Stimulated activated naive B cell treated with anti-CD40 and anti-IgM and Interleukin-4, amounts not matched to agents 10 μg/mL and 1 μg/mL and 100 μg/mL, for 72 hours (primary cell): ENCODE results near the gene IL22.
A peak's percentile ranks its signal among the peaks of the same experiment; 100 is the strongest.

Experiments used
- ATAC-seq, 2 donors: fragments of 150-1000 bp; cut with Tn5 transposase; replicated peaks; 2 replicates each; pipeline ENCODE4 v1.10.0; 2021; ENCODE audit warnings: moderate library complexity in 1 of 2
- DNase-seq: peaks from one replicate; pipeline ENCODE4 v3.0.0; 2021
- H3K27ac Mint-ChIP-seq: one replicate; pipeline ENCODE4 v1.8.0; 2022; ENCODE audit warnings: mild to moderate bottlenecking, mixed read lengths
- H3K27me3 Mint-ChIP-seq, 2 donors: one replicate each; pipeline ENCODE4 v1.8.0; 2022; ENCODE audit warnings: mixed read lengths in 2 of 2
- H3K36me3 Mint-ChIP-seq, 2 donors: one replicate each; pipeline ENCODE4 v1.8.0; 2022; ENCODE audit warnings: mixed read lengths in 2 of 2, mild to moderate bottlenecking in 1 of 2
- H3K4me1 Mint-ChIP-seq, 2 donors: one replicate each; pipeline ENCODE4 v1.8.0; 2022; ENCODE audit warnings: mixed read lengths in 2 of 2, mild to moderate bottlenecking in 1 of 2
- H3K4me3 Mint-ChIP-seq, 2 donors: one replicate each; pipeline ENCODE4 v1.8.0; 2022; ENCODE audit warnings: mild to moderate bottlenecking in 2 of 2, mixed read lengths in 2 of 2, moderate library complexity in 1 of 2
- H3K9me3 Mint-ChIP-seq, 2 donors: one replicate each; pipeline ENCODE4 v1.8.0; 2022; ENCODE audit warnings: mixed read lengths in 2 of 2, mild to moderate bottlenecking in 1 of 2

IL22 gene

DNA sequence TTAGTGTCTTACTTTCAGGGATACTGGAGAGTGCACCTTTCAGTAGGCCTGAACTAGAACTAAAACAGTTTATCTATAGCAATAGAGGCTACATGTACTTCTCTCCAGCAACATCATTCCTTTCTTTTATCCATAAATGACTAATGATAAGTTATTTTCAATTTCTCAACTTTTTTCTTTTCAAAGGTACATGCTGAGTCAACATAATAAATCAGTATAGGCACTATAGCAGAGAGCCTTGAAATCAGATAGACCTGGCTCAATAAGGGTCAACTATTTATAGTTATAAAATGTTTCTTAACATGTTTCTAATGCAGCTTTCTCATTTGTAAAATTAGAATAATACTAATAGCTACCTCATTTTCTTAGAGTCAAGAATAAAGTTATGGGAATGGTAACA is 5.6 kb downstream of the IL22 start:
- H3K27me3 Mint-ChIP-seq = peaks cover 8 to 14% of the 10 kb centered on the region in 2 donors
- DNase-seq = no peak
- H3K4me1 Mint-ChIP-seq = no peaks in the 10 kb centered on the region
- H3K27ac Mint-ChIP-seq = no peak overlapping the region
- H3K36me3 Mint-ChIP-seq = no peaks in the 10 kb centered on the region
- no peak overlapping the region for H3K4me3 Mint-ChIP-seq
- no peaks in the 10 kb centered on the region for H3K9me3 Mint-ChIP-seq
- no peak for ATAC-seq

DNA sequence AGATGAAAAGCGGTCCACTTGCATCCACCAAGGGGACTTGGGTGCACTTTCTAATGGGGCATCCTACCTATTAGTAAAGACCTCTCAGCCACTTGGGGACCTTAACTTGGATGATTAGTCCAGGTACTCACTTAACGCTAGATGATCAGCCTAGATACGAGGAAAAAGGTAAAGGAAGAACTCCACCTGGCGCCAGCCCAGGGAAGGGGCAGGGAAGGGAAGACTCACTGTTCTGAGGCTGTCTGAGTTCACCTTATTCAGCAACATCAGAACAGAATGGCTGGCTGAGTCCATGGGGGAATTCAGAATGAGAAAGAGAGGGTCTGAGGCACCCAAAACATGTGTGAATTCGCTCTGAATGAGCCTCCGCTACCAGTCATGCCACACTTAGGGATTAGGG is 7.1 kb downstream of the IL22 start:
- Mint-ChIP-seq H3K27me3 (peaks cover 0 to 5% of the 10 kb centered on the region in 2 donors), H3K36me3 (no peaks in the 10 kb centered on the region), H3K4me3 (no peak overlapping the region), H3K9me3 (no peaks in the 10 kb centered on the region), H3K4me1 (peaks cover 0 to 1% of the 10 kb centered on the region in 2 donors), H3K27ac (no peak overlapping the region)
- ATAC-seq (no peak), DNase-seq (no peak)

DNA sequence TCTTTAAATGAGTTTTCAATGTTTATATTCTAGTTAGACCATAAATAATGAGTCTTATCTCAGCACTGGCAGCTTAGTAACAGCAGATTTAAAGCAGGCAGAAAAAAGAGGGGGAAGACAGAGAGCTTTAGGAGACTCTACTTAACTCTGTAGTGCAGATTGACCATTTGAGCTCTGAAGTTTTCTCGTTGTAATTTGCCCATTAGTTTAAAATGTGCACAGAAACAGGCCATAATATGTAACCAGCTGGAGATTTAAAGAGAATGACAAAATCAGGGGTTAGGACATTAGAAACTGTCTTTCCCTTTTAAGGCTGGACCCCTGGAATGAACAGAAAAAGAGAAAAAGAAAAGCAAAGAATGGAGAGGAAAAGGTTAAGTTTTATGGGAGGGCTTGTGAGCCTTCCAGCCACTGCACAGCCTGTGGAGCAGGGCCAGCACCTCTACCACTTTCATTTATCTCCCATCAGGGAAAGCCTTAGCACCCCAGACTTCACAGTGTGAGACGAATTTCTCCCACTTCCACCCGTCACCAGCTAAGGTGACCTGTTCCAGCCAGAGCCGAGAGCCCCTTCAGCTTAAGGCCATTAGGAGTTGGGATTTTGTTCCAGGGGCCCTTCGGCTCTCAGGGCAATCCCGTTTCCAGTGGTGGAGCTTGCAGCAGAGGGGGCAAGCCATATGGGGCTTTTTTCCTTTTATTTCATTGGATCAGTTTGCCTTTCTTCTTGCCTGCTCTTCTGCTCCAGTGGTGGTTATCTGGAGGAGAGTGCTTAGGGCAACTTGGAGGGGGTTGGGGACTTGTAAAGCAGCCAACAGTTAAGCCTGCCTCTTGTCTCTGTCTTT is 8.0 kb downstream of the IL22 start:
- no peak for DNase-seq
- Mint-ChIP-seq H3K36me3 (no peaks in the 10 kb centered on the region), H3K9me3 (no peaks in the 10 kb centered on the region), H3K4me3 (no peak overlapping the region), H3K4me1 (peaks cover 7 to 11% of the 10 kb centered on the region in 2 donors), H3K27ac (no peak overlapping the region), H3K27me3 (peaks cover 0 to 5% of the 10 kb centered on the region in 2 donors)
- ATAC-seq = no peak

DNA sequence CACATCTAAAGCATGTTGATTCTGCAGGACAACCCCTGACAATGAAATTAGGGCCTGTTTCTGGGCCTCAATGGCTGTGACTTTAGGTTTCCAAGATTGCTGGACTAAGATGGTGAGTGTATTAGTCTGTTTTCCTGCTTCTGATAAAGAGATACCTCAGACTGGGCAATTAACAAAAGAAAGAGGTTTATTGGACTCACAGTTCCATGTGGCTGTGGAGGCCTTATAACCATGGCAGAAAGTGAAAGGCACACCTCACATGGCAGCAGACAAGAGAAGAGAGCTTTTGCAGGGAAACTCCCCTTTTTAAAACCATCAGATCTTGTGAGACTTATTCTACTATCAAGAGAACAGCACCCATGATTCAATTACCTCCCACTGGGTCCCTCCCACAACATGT is 10.6 kb downstream of the IL22 start:
- Mint-ChIP-seq H3K27me3 (no peaks in the 10 kb centered on the region), H3K27ac (no peak overlapping the region), H3K4me1 (peaks cover 13 to 19% of the 10 kb centered on the region in 2 donors), H3K4me3 (no peak overlapping the region), H3K9me3 (no peaks in the 10 kb centered on the region), H3K36me3 (no peaks in the 10 kb centered on the region)
- ATAC-seq (no peak), DNase-seq (no peak)

DNA sequence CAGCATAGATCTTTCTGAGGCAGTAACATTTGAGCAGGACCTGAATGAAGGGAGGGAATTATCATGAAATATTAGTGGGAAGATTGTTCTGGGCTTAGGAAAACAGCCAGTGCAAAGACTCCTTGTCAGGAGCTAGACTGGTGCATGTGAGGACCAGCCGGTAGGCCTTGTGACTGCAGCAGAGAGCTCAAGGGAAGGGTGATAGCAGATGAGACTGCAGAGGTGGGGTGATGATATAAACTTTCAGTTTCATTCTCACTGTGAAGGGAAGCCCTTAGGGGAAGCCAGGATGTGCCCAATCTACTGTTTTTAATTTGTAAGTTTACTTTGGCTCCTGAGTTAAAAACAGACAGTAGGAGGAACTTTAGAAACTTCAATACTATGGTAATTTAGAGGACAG is 12.4 kb downstream of the IL22 start:
- DNase-seq (peak; percentile 31), ATAC-seq (peak; percentile 96 to 97)
- Mint-ChIP-seq H3K4me3 (peak overlapping the region; percentile 39 to 42), H3K36me3 (no peaks in the 10 kb centered on the region), H3K27me3 (no peaks in the 10 kb centered on the region), H3K4me1 (peaks cover 24 to 35% of the 10 kb centered on the region in 2 donors), H3K9me3 (no peaks in the 10 kb centered on the region), H3K27ac (peak overlapping the region; percentile 60)

DNA sequence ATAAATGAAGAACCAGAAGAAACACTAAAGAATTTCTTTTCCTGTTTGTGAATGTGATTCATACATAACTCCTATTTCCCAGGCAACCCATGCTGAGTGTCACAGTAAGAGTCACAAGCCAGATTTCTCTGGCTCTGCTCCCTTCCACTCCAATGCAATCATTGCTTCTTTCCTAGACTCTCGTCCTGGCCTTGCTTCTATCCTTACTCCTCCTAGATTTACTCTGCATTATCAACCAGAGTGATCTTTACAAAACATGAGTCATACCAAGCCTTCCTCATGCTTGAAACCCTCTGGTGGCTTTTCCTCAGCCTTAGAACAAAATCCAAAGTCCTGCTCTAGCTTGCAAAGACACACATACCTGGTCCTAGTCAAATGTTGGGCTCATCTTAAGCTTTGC is 13.3 kb downstream of the IL22 start:
- DNase-seq (no peak), ATAC-seq (no peak)
- Mint-ChIP-seq H3K27me3 (no peaks in the 10 kb centered on the region), H3K4me3 (no peak overlapping the region), H3K27ac (no peak overlapping the region), H3K9me3 (no peaks in the 10 kb centered on the region), H3K4me1 (peaks cover 24 to 41% of the 10 kb centered on the region in 2 donors), H3K36me3 (no peaks in the 10 kb centered on the region)

DNA sequence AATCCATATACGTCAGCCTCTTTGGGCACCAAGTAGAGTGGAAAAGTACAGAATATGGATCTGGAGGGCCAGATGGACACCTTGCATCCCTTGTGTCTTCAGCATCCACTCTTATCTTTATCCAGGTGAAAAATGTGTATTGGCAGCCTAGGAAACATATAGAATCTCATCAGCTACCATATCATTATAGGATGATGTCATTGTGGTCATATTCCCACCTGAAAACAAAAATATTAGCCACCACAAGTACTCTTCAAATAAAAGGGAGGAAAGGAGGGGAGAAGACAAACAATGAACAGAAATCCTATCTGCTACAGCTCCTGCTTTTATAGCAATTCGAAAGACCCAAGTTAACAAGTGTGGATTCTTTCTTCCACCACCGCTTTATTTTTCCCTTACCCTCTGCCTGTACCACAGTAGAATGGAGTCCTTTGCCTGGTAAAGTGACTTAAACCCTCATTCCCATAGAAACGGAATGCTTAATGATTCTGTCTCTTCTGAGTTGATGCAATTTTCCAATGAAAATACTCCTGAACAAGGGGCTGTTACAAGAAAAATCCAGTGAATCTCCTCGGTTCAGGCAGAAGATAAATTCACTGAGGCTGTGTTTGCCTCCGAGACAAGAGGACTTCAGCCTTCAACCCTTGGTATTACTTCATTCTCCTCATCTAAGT is 14.0 kb downstream of the IL22 start:
- H3K27ac Mint-ChIP-seq = no peak overlapping the region
- no peak overlapping the region for H3K4me3 Mint-ChIP-seq
- no peaks in the 10 kb centered on the region for H3K27me3 Mint-ChIP-seq
- ATAC-seq = no peak
- DNase-seq = no peak
- H3K36me3 Mint-ChIP-seq = no peaks in the 10 kb centered on the region
- H3K4me1 Mint-ChIP-seq = peaks cover 24 to 41% of the 10 kb centered on the region in 2 donors
- no peaks in the 10 kb centered on the region for H3K9me3 Mint-ChIP-seq

DNA sequence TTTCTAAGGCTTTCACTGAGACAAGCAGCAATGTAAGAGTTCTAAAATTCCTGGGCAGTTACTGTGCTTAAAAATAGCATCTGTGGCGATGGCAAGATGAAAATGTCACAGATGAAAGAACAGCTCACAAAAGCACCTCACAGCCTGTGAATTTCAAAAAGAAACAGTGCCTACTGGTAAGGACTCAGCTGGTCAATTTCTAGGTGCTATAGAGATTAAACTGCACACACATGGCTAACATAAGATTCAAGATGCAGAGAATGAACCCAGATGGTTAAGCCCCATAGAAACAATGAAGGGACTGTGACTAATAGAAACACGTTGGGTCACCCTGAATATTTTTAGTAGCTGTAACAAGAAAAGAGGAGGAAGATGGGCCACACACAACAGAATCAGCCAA is 15.8 kb downstream of the IL22 start:
- Mint-ChIP-seq H3K36me3 (no peaks in the 10 kb centered on the region), H3K27me3 (no peaks in the 10 kb centered on the region), H3K9me3 (no peaks in the 10 kb centered on the region), H3K27ac (peak overlapping the region; percentile 92), H3K4me1 (peaks cover 24 to 41% of the 10 kb centered on the region in 2 donors), H3K4me3 (no peak overlapping the region)
- DNase-seq (no peak), ATAC-seq (no peak)

DNA sequence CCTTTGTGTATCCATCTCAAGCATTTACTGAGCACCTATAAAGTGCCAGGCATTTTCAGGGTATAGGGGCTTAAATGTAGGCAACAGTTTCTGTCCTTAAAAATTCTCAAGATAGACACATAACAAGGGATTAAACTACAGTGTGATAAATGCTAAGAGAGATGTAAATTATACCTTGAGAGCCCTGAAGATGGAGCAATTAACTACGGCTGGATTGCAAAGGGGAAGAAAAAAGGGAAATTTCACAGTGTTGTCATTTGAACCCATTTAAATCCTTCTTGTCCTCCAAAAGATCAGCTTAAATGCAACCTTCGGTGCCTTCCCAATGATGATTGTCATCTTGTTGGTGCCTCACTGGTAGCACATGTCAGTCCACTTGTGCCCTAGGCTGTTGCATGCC is 16.3 kb downstream of the IL22 start:
- Mint-ChIP-seq H3K27ac (peak overlapping the region; percentile 92), H3K36me3 (no peaks in the 10 kb centered on the region), H3K4me1 (peaks cover 24 to 41% of the 10 kb centered on the region in 2 donors), H3K4me3 (peak overlapping the region; percentile 82 to 87), H3K9me3 (no peaks in the 10 kb centered on the region), H3K27me3 (no peaks in the 10 kb centered on the region)
- ATAC-seq (no peak), DNase-seq (no peak)

DNA sequence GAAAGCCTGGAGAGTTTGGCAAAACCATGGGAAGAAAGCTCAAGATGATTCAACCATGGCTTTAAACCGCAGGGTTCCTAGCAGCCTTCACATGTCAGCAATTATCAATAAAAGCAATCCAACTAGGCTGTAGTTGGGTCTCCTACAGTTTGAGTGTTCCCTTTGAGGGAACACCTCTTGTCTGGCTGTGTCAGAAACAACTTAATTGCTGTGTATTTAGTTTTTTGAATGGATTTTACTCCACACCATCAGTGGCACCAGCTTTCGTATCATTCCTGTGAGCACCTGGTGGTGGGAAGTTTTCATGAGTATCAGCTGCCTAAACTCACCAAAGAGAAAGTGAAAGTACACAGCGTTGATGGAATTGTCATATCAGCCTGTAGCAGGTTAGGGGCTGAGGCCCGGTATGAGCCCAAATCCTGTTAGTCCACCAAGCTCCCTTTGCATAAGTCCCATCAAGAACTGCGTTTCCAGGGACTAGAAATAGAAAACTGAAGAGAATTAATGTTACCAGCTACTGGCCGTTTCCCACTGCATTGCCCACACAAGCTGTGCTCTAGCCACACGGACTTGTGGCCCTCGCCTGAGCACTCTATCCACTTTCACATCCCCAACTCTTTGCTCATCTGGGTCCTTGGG is 16.9 kb downstream of the IL22 start:
- ATAC-seq = peak; percentile 71 to 74
- H3K27ac Mint-ChIP-seq = peak overlapping the region; percentile 92
- peak; percentile 24 for DNase-seq
- H3K4me1 Mint-ChIP-seq = peaks cover 24 to 41% of the 10 kb centered on the region in 2 donors
- H3K9me3 Mint-ChIP-seq = no peaks in the 10 kb centered on the region
- H3K4me3 Mint-ChIP-seq = peak overlapping the region; percentile 82 to 87
- no peaks in the 10 kb centered on the region for H3K27me3 Mint-ChIP-seq
- no peaks in the 10 kb centered on the region for H3K36me3 Mint-ChIP-seq

DNA sequence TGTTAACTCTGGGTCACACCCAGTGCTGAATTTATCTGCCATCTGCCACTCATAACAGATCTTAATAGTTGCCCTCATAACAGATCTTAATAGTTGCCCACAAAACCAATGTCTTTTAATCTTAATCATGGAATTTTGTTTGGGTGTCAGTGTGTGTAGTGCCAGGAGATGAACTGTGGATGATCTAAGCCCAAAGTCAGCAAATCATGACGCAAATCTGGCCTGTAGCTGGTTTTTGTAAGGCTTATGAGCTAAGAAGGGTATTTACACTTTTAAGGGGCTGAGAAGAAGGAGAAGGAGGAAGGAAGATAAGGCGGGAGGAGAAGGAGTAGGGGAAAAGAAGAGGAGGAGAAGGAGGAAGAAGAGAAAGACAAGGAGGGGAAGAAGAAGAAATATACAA is 17.8 kb downstream of the IL22 start:
- H3K4me3 Mint-ChIP-seq = peak overlapping the region in 1 of 2 donors; percentile 15

DNA sequence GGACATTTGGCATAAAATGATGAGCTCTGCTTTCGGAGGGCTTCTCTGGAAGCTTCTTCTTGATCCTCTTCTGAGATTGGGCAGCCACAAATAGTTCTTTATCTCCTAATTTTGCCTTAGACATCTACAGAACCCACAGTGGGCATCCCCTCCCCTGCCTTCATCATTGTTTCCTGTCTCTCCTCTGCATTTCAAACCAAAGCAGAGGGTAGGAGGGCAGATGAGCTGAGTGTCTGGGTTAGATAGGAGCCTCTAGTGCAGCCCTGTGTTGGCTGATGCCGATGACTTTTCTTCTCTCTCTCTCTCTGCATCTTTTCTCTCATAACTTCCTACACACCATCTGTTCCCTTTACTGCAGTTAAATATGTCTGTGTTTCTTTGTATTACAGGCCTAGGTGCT is 19.3 kb downstream of the IL22 start:
- DNase-seq (no peak), ATAC-seq (no peak)
- Mint-ChIP-seq H3K4me1 (peaks cover 13 to 25% of the 10 kb centered on the region in 2 donors), H3K4me3 (no peak overlapping the region), H3K27me3 (no peaks in the 10 kb centered on the region), H3K9me3 (no peaks in the 10 kb centered on the region), H3K36me3 (no peaks in the 10 kb centered on the region), H3K27ac (no peak overlapping the region)

More for the DNA sequence above, 17.8 kb downstream of the IL22 start:
- Mint-ChIP-seq H3K27ac (no peak overlapping the region), H3K27me3 (no peaks in the 10 kb centered on the region), H3K36me3 (no peaks in the 10 kb centered on the region), H3K4me1 (peaks cover 19 to 32% of the 10 kb centered on the region in 2 donors), H3K9me3 (no peaks in the 10 kb centered on the region)
- no peak for ATAC-seq
- DNase-seq = no peak

DNA sequence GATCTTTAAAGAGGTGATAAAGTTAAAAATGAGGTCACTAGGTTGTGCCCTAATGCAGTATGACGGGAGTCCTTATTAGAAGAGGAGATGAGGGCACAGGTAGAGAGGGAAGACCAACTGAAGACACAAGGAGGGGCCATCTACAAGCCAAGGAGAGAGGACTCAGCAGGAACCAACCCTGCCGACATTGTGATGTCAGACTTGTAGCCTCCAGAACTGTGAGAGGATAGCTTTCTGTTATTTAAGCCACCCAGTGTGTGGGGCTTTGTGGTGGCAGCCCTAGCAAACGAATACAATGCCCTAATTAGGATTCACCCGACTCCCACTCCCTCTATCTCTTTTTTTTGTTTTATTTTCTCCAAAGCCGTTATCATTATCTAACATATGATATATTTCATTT is 19.9 kb downstream of the IL22 start:
- Mint-ChIP-seq H3K27ac (no peak overlapping the region), H3K4me3 (no peak overlapping the region), H3K9me3 (no peaks in the 10 kb centered on the region), H3K4me1 (peaks cover 13 to 25% of the 10 kb centered on the region in 2 donors), H3K27me3 (no peaks in the 10 kb centered on the region), H3K36me3 (no peaks in the 10 kb centered on the region)
- DNase-seq = no peak
- ATAC-seq = no peak

DNA sequence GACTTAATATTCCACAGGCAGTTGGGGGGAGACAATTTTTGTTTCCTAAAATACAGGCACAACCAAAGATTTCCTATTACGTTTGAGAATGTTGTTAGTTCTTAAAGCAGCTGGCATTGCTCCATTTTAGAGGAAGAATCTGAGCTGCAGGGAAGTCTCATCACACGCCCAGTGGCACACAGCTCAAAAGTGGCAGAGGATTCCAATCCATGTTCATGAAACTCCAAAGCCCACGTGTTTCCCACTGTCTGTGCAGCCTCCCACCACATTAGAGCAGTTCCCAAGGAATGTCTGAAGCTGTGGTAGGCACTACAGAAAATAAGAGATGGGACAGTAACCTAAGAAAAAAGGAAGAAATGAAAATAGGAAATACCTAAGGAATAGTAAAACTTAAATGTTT is 21.7 kb downstream of the IL22 start:
- Mint-ChIP-seq H3K4me1 (peaks cover 2 to 11% of the 10 kb centered on the region in 2 donors), H3K36me3 (no peaks in the 10 kb centered on the region), H3K9me3 (no peaks in the 10 kb centered on the region), H3K27me3 (peaks cover 0 to 2% of the 10 kb centered on the region in 2 donors), H3K4me3 (no peak overlapping the region), H3K27ac (no peak overlapping the region)
- no peak for ATAC-seq
- no peak for DNase-seq
